GM12864 (cell line): ENCODE measurements around the gene MAGI1.

Experiments used
- DNase-seq: peaks from one replicate; pipeline ENCODE4 v3.0.0-alpha.2; 2011; ENCODE audit warnings: low read depth
- H3K4me3 ChIP-seq: 2 replicates; pipeline ENCODE4 v1.5.1; 2011; ENCODE audit warnings: mild to moderate bottlenecking, low read depth, low read length, control low read depth
- TF ChIP-seq, protein P1 (sequence below): IDR thresholded peaks from 2 replicates; pipeline ENCODE4 v1.5.1; 2011; ENCODE audit warnings: low read depth, mild to moderate bottlenecking, moderate library complexity, low read length, control low read depth, inconsistent platforms; ENCODE audit errors: missing control alignments

The MAGI1 gene

DNA sequence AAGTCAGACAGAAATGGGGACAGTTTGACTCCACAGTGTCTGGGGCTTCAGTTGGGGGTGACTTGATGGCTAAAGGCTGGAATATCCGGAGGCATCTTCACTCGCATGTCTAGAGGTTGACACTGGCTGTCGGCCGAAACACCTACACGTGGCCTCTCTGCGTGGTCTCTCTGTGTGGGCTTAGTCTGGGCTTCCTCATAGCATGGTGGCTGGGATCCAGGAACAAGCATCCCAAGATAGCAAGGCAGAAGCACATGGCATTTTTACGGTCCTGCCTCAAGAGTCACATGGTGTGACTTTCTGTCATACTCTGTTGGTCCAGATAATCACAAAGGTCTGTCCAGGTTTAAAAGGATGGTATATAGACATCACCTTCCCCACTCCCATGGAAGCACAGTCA lies 34.5 kb downstream of the MAGI1 start:
- no peak overlapping the region for H3K4me3 ChIP-seq
- DNase-seq: no peak
- TF ChIP-seq, protein P1, sequence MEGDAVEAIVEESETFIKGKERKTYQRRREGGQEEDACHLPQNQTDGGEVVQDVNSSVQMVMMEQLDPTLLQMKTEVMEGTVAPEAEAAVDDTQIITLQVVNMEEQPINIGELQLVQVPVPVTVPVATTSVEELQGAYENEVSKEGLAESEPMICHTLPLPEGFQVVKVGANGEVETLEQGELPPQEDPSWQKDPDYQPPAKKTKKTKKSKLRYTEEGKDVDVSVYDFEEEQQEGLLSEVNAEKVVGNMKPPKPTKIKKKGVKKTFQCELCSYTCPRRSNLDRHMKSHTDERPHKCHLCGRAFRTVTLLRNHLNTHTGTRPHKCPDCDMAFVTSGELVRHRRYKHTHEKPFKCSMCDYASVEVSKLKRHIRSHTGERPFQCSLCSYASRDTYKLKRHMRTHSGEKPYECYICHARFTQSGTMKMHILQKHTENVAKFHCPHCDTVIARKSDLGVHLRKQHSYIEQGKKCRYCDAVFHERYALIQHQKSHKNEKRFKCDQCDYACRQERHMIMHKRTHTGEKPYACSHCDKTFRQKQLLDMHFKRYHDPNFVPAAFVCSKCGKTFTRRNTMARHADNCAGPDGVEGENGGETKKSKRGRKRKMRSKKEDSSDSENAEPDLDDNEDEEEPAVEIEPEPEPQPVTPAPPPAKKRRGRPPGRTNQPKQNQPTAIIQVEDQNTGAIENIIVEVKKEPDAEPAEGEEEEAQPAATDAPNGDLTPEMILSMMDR: no peak

DNA sequence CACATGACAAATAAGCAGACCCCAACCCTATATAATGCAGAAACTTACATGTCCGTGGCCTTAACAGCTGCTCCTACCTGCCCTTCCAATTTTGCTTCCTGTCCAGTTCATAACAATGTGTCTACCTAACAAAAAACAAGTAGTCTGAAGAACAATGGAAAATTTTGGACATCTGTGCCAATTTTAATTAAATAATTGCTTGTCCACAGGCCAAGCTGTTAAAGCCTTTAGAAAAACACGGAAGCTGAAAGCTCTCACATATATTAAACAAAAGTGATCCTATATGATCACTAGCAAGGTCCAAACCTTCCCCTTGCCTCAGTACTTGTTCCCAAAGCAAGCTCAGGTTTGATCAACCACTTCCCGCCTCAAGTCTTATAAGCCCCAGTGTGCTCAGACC lies 37.1 kb downstream of the MAGI1 start:
- TF ChIP-seq, protein P1: no peak
- no peak overlapping the region for H3K4me3 ChIP-seq
- DNase-seq: no peak

DNA sequence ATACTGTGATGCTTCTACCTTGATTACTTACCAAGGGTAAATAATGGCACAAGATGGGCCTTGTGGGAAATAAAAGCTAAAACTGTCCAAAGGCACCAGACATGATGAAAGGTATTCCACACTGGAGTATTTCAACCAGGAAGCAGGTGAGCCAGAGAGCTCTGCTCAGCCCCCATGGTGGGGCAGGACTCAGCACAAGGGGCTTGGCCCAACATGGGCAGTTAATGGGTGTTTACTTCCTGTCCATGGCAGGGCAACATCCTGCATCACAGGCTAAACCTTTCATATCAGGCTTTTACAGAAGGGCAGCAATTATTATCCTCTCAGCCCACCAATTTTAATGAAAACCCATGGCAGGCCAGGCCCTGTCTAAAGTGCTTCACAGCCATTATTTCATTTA lies 38.2 kb downstream of the MAGI1 start:
- DNase-seq: no peak
- H3K4me3 ChIP-seq: no peak overlapping the region
- TF ChIP-seq, protein P1: no peak

DNA sequence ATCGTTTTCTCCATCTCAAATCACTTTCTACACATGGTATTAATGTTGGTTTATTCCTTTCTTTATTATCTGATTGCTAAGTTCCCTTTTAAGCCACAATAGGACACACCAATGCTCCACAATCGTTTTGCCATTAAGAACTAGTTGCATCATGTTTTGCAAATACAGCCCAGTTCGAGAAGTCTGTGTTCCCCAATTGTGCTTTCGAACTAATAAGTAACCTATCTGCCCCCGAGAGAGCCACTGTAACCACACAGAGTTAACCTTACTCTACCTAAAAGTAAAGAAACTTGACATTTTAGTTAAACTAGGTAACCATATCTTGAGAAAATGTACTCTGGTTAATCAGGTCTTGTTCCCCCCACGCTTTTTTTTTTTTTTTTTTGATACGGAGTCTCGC lies 39.1 kb downstream of the MAGI1 start:
- DNase-seq: no peak
- TF ChIP-seq, protein P1: no peak

DNA sequence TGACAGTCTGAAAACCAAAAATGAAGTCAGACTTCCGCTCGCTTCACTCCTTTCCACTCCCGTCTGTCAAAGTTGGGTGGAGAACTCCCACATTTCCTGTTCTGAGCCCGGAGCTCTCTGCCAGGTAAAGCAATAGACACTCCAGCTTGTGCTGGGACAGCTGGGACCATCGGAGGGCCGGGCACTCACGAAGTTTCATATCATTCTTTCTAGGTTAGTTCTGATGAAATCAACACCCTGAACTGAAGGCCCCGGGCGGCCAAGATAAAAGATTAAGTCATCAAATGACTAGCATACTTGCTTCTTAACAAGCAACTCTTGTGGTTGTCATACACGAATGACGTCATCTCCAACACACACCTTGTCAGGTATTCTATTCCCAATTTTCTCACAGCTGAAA lies 42.1 kb downstream of the MAGI1 start:
- DNase-seq: no peak
- H3K4me3 ChIP-seq: no peak overlapping the region
- TF ChIP-seq, protein P1: no peak

More for the DNA sequence above, 39.1 kb downstream of the MAGI1 start:
- H3K4me3 ChIP-seq: no peak overlapping the region

DNA sequence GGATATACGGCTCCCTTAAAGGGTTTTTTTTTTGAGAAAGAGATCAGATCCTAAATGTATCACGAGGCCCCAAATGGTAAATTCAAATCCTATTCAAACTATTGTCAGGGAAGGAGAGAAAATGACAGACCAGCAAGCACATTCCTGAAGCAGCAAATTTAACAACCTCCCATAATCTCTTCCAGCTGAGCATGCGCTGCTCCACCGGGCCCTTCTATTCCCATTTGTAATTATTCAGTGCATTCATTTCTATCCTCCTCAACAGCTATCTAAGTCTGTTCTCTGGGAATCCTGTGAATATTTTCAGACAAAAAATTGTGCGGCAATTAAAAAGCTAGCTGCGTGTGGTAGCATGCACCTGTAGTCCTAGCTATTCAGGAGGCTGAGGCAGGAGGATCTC lies 43.2 kb downstream of the MAGI1 start:
- TF ChIP-seq, protein P1: no peak
- H3K4me3 ChIP-seq: no peak overlapping the region
- DNase-seq: no peak

DNA sequence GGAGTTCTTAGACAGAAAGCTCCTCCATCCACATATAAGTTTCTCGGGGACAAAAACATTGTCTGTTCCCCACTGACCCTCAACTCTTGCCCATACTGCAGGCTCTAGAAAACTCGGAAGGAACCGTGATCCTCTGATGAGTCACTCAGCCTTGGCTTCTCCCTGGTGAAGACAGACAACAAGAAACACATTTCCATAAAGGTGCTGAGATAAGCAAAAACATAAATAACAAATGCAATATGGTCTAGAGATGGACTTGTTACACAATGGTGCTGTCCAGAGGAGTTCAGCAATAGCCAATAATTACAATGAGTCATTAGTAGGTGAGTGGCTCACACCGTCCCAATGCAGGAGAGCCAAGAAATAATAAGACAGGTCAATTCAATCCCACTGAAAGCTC lies 43.7 kb downstream of the MAGI1 start:
- no peak for DNase-seq
- TF ChIP-seq, protein P1: no peak
- no peak overlapping the region for H3K4me3 ChIP-seq
